Osteoblast (primary cell): ENCODE measurements around the gene ACOT11. TPM values are rescaled to one million over a fixed set of nuclear protein-coding genes. Genes with fewer than 3 reads are reported as not detected.

Experiments used
- DNase-seq: peaks from one replicate; pipeline ENCODE4 v3.0.0; 2011; ENCODE audit warnings: low spot score, mixed read lengths; ENCODE audit not compliant: insufficient read length; ENCODE audit errors: missing footprints
- H2AFZ ChIP-seq: 2 replicates; pipeline ENCODE4 v1.6.0; 2011; ENCODE audit warnings: mild to moderate bottlenecking, low read length
- H3K27ac ChIP-seq: 2 replicates; pipeline ENCODE4 v1.5.1; 2011; ENCODE audit warnings: mild to moderate bottlenecking, low read depth, low read length, moderate library complexity
- H3K27me3 ChIP-seq: 2 replicates; pipeline ENCODE4 v1.6.0; 2012; ENCODE audit warnings: mild to moderate bottlenecking, control low read depth, inconsistent platforms, low read length, moderate library complexity; ENCODE audit not compliant: insufficient read depth
- H3K36me3 ChIP-seq: 2 replicates; pipeline ENCODE4 v1.5.1; 2011; ENCODE audit warnings: mild to moderate bottlenecking, low read length, control low read depth, moderate library complexity; ENCODE audit not compliant: insufficient read depth
- H3K4me1 ChIP-seq: 2 replicates; pipeline ENCODE4 v1.5.1; 2011; ENCODE audit warnings: mild to moderate bottlenecking, low read length, control low read depth, moderate library complexity; ENCODE audit not compliant: insufficient read depth
- H3K4me2 ChIP-seq: 2 replicates; pipeline ENCODE4 v1.6.0; 2011; ENCODE audit warnings: mild to moderate bottlenecking, low read length; ENCODE audit not compliant: insufficient read depth
- H3K4me3 ChIP-seq: fragments of 200-600 bp; sonication (generic); 3 replicates; pipeline ENCODE4 v1.5.1; 2012; ENCODE audit warnings: mild to moderate bottlenecking, low read length, inconsistent platforms; ENCODE audit not compliant: insufficient read depth
- H3K79me2 ChIP-seq: 2 replicates; pipeline ENCODE4 v1.6.0; 2012; ENCODE audit warnings: mild to moderate bottlenecking, low read length, control low read depth, inconsistent platforms; ENCODE audit not compliant: insufficient read depth
- H3K9me3 ChIP-seq: 2 replicates; pipeline ENCODE4 v1.5.1; 2011; ENCODE audit warnings: low read depth, low read length, control low read depth
- H4K20me1 ChIP-seq: 2 replicates; pipeline ENCODE4 v1.6.0; 2012; ENCODE audit warnings: mild to moderate bottlenecking, low read length, control low read depth; ENCODE audit not compliant: insufficient read depth
- total RNA-seq: library from RNA; depleted of rRNA; stranded (reverse); fragments of >200 nt; gene quantifications from 2 replicates; pipeline ENCODE4 v1.2.3, GENCODE V29; 2012
- TF ChIP-seq, protein P1 (sequence below): IDR thresholded peaks from 2 replicates; pipeline ENCODE4 v1.5.1; 2011; ENCODE audit warnings: mild to moderate bottlenecking, low read depth, low read length, moderate library complexity; ENCODE audit errors: extremely low read depth

Gene ACOT11
- total RNA-seq, 1 donor = 2.9 TPM

DNA sequence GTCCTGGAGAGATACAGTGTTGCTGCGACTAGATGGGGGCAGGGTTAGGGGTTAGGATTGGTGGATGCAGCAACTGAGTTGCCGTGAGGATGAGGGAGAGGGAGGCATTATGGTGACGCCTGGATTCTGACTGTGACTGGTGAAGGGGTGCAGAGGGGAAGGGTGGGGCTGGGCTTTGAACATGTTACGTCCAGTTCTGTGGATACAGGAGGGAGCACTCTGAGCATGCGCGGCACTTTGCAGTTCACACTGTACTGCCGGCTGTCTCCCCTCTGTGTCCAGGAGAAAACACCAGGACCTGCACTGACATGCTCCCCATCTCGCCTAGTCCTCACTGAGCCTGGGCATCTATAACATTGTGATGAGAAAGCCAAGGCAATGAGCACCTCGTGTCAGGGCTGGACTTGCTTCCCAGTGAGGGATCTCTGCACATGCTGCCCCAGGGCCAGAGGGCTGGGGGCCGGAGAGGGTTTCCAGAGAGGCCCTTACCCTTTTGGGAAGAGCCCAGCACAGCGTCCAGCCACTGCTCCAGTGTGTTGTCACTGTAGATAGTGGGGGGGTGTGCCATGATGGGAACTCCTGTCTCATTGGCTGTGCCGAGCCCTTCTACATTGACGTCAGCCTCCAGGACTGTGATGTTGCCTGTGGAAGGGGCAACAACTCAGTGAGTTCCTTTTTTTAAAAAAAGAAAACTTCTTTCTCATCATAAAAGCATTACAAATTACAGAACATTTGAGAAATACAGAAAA, 67.7 kb downstream of the ACOT11 start:
- no peaks in the 10 kb centered on the region for H3K4me1 ChIP-seq
- TF ChIP-seq, protein P1, sequence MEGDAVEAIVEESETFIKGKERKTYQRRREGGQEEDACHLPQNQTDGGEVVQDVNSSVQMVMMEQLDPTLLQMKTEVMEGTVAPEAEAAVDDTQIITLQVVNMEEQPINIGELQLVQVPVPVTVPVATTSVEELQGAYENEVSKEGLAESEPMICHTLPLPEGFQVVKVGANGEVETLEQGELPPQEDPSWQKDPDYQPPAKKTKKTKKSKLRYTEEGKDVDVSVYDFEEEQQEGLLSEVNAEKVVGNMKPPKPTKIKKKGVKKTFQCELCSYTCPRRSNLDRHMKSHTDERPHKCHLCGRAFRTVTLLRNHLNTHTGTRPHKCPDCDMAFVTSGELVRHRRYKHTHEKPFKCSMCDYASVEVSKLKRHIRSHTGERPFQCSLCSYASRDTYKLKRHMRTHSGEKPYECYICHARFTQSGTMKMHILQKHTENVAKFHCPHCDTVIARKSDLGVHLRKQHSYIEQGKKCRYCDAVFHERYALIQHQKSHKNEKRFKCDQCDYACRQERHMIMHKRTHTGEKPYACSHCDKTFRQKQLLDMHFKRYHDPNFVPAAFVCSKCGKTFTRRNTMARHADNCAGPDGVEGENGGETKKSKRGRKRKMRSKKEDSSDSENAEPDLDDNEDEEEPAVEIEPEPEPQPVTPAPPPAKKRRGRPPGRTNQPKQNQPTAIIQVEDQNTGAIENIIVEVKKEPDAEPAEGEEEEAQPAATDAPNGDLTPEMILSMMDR = no peak
- no peak overlapping the region for H2AFZ ChIP-seq
- peak; percentile 30 for DNase-seq
- no peaks in the 10 kb centered on the region for H4K20me1 ChIP-seq
- H3K4me2 ChIP-seq = no peak overlapping the region
- H3K27ac ChIP-seq = no peak overlapping the region
- H3K4me3 ChIP-seq = no peak overlapping the region
- H3K36me3 ChIP-seq = no peaks in the 10 kb centered on the region
- H3K9me3 ChIP-seq = no peaks in the 10 kb centered on the region
- no peaks in the 10 kb centered on the region for H3K79me2 ChIP-seq
- H3K27me3 ChIP-seq = peaks cover 19% of the 10 kb centered on the region

DNA sequence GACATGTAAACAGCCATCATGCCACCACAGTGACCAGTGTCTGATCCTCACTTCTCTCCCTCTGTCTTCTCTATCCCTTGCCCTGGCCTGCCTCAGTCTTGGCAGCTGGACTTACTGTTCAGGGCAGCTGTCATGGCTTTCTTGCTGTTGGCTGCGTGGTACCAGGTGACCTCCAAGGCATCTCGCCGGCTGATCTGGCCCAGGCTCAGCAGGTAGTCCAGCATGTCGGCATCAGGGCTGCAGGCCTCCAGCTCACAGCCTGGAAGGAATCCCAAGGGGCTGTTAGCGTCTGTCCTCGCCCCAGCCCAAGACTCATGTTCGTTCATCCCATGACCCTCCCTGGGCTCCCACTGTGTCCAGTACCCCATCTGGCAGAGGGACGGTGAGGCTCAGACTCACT, 71.7 kb downstream of the ACOT11 start:
- Histone ChIP-seq H3K4me1 (no peaks in the 10 kb centered on the region), H3K27me3 (peaks cover 23% of the 10 kb centered on the region), H3K27ac (no peak overlapping the region), H4K20me1 (no peaks in the 10 kb centered on the region), H3K9me3 (no peaks in the 10 kb centered on the region), H3K36me3 (no peaks in the 10 kb centered on the region), H3K4me3 (no peak overlapping the region), H3K4me2 (no peak overlapping the region), H2AFZ (no peak overlapping the region), H3K79me2 (no peaks in the 10 kb centered on the region)
- TF ChIP-seq, protein P1 = no peak
- peak; percentile 18 for DNase-seq

DNA sequence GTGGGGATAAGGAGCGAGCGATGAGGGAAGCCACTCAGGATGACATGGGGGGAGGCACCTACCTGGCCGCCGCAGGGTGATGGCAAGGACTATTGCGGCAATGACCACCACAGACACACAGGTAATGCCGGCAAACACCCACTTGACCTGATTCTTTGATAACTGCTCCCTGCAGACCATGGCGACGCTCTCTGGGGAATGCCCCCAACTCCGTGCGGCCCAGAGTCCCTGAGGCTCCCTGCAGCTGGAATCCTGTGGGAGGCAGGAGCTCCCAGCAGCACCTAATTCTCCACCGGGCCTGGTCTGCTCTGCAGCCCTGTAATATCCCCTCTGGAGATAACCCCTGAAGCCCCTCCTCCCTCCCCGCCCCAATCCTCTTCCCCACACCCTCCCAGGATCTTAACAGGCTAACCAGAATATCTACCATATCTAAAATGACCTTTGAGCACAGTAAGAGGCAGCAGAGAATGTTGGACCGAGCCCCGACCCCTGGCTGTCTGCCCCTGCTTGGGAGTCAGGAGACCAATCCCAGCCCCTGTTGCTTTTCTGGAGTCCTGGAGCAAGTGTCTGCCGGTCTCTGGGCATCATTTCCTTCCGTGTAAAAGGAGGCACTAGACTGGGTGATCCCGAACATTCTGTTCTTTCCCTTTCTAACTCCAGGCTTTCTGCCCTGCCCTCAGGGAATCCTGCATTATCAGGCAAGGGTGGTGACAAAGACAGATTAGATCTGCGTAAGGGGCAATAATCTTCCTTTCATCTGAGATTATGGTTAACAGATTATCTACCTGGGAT, 75.4 kb downstream of the ACOT11 start, which contains the start of gene FAM151A:
Gene FAM151A, minus strand, starts transcription at position 310 of the 792 bp plus-strand sequence. Its CDS starts 130 bp downstream, at position 180.
- Histone ChIP-seq H3K36me3 (no peaks in the 10 kb centered on the region), H3K79me2 (no peaks in the 10 kb centered on the region), H3K9me3 (no peaks in the 10 kb centered on the region), H2AFZ (no peak within 1 kb of the TSS), H3K4me3 (no peak within 1 kb of the TSS), H3K4me1 (no peaks in the 10 kb centered on the region), H3K27ac (no peak within 1 kb of the TSS), H3K4me2 (no peak within 1 kb of the TSS), H4K20me1 (no peaks in the 10 kb centered on the region), H3K27me3 (peaks cover 15% of the 10 kb centered on the region)
- TF ChIP-seq, protein P1 = no peak
- peak; percentile 36 for DNase-seq
